Right lobe of liver (tissue), 4 donors: ENCODE data around the gene FOXE3.

Source experiments
- POLR2A ChIP-seq: fragments of 450-650 bp; IDR thresholded peaks from one replicate; pipeline ENCODE4 v1.6.1; 2017; ENCODE audit warnings: antibody characterized with exemption, mild to moderate bottlenecking
- TF ChIP-seq, protein P1 (sequence below), 4 donors: fragments of 200-600 bp in 3 of 4; fragments of 450-650 bp in 1 of 4; IDR thresholded peaks; one replicate each; pipeline versions ENCODE4 v1.5.1 to v1.8.0; 2016 to 2022; ENCODE audit warnings: antibody characterized with exemption in 4 of 4, mild to moderate bottlenecking in 2 of 4
- donor health status: DM: no; HTN: no; CAD: no.
- donor health status: DM: no; HTN: no; CAD: no.
- donor health status: DM: no; HTN: yes; CAD: no.

DNA sequence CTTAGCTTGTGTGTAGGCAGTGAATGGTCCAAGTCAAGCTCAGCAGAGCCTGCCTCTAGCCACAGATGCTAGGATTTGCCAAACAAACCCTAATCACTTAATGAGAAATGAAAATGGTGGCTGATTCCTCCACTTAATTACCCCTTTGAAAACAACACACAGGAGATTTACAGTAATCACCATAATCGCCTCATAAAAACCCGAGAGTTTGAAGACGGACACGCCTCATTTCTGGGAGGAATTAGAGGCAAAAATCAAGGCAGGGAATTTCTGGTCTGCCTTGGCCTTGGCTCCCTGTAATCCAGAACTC lies 16.3 kb upstream of the FOXE3 start:
- TF ChIP-seq, protein P1, sequence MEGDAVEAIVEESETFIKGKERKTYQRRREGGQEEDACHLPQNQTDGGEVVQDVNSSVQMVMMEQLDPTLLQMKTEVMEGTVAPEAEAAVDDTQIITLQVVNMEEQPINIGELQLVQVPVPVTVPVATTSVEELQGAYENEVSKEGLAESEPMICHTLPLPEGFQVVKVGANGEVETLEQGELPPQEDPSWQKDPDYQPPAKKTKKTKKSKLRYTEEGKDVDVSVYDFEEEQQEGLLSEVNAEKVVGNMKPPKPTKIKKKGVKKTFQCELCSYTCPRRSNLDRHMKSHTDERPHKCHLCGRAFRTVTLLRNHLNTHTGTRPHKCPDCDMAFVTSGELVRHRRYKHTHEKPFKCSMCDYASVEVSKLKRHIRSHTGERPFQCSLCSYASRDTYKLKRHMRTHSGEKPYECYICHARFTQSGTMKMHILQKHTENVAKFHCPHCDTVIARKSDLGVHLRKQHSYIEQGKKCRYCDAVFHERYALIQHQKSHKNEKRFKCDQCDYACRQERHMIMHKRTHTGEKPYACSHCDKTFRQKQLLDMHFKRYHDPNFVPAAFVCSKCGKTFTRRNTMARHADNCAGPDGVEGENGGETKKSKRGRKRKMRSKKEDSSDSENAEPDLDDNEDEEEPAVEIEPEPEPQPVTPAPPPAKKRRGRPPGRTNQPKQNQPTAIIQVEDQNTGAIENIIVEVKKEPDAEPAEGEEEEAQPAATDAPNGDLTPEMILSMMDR (IDR thresholded peaks at IDR 0.05): no peak
- TF ChIP-seq POLR2A: no peak
